Measurements from ENCODE around the gene NTF4.

GRCh38 chr19:49106648-49107135 lies 42.1 kb upstream of the NTF4 start:
- TF ChIP-seq CTCF (IDR thresholded peaks at IDR 0.05) (peak; percentile 45 to 73 (median 67)), POLR2A (IDR thresholded peaks at IDR 0.05) (no peak)

Data from adrenal gland (tissue), 5 donors.